ENCODE data around the gene SPAG6.

The SPAG6 gene

GRCh38 chr10:22459496-22459895 is 114.2 kb downstream of the SPAG6 start:
- DNase-seq (ENCODE audit: low read depth in 2 of 2), result no peak

- DNase-seq (ENCODE audit: low read depth in 2 of 2), result no peak
Observed at GRCh38 chr10:22460101-22460500, 114.8 kb downstream of the SPAG6 start.

GRCh38 chr10:22460531-22461403 is 115.5 kb downstream of the SPAG6 start:
- DNase-seq (ENCODE audit: low read depth in 2 of 2), result no peak

- DNase-seq (ENCODE audit: low read depth in 2 of 2), result no peak
Observed at GRCh38 chr10:22461891-22462290, 116.6 kb downstream of the SPAG6 start.

- no peak for DNase-seq (ENCODE audit: low read depth in 2 of 2)
Observed at GRCh38 chr10:22463255-22463654, 118.0 kb downstream of the SPAG6 start.

GRCh38 chr10:22464966-22465629 is 119.8 kb downstream of the SPAG6 start:
- DNase-seq (ENCODE audit: low read depth in 2 of 2), result no peak

DNA sequence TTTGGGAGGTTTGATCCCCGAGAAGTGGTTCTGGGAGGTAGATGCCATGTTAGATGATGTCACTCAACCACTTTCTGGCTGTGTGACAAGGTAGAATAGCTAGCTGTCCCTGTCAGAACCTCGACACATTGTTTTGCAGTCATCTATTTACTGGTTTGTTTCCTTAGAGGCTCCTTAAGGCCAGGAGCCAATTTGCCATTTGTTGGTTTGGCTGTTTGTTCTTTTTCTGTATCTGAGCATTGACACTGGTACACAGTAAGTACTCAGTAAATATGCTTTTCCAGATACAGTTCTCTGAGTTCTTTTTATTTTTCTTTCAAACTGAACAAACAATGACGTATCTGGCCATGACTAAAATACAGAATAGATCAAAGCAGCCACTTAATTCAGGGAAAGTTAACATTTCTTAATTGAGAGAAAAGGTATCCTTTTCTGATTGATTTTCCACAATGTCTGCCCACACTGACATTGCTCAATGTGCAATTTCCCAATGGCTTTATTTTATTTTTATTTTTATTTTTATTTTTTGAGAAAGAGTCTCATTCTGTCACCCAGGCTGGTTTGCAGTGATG is 121.6 kb downstream of the SPAG6 start:
- DNase-seq (ENCODE audit: low read depth in 2 of 2), result no peak
